Measurements from ENCODE around the gene LRFN2.

LRFN2 gene

GRCh38 chr6:40585223-40585622, 1.9 kb downstream of the LRFN2 start:
- DNase-seq (ENCODE audit: low spot score) = no peak
- no peak for TF ChIP-seq CTCF (IDR thresholded peaks at IDR 0.05; ENCODE audit: extremely low read depth, insufficient read depth, missing control alignments)
- in situ Hi-C loops (cut with MboI; ENCODE audit: low pct_unique_long_range_greater_than_20kb, low sequenced_read_pairs, unreplicated experiment) = no loop called here

- in situ Hi-C loops (cut with MboI; ENCODE audit: low pct_unique_long_range_greater_than_20kb, low sequenced_read_pairs, unreplicated experiment) = no loop called here
- no peak for DNase-seq (ENCODE audit: low spot score)
- no peak for TF ChIP-seq CTCF (IDR thresholded peaks at IDR 0.05; ENCODE audit: extremely low read depth, insufficient read depth, missing control alignments)
Observed at GRCh38 chr6:40584741-40585140, 2.4 kb downstream of the LRFN2 start.

DNA sequence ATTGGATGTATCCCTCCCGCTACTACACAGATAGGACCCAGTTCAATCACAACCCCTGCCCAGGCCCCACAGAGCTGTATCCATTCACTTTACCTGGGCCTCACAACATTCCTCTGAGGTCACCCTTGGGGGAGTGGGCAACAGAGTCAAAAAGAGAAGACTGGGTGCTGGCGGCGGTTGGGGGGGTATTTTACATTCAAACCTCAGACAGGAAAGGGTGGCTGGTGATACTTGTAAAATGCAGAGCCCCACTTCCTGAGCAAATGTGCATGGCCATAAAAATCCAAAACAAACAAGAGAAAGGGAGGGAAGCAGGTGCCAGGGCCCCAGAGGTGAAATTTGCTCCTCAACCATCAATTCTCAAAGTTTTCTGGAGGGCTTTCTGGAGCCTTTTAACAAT, 3.5 kb downstream of the LRFN2 start:
- no peak for TF ChIP-seq CTCF (IDR thresholded peaks at IDR 0.05; ENCODE audit: extremely low read depth, insufficient read depth, missing control alignments)
- in situ Hi-C loops (cut with MboI; ENCODE audit: low pct_unique_long_range_greater_than_20kb, low sequenced_read_pairs, unreplicated experiment) = no loop called here
- DNase-seq (ENCODE audit: low spot score) = no peak

GRCh38 chr6:40582892-40583291, 4.3 kb downstream of the LRFN2 start:
- in situ Hi-C loops (cut with MboI; ENCODE audit: low pct_unique_long_range_greater_than_20kb, low sequenced_read_pairs, unreplicated experiment) = no loop called here
- no peak for DNase-seq (ENCODE audit: low spot score)
- no peak for TF ChIP-seq CTCF (IDR thresholded peaks at IDR 0.05; ENCODE audit: extremely low read depth, insufficient read depth, missing control alignments)

- no peak for TF ChIP-seq CTCF (IDR thresholded peaks at IDR 0.05; ENCODE audit: extremely low read depth, insufficient read depth, missing control alignments)
- no peak for DNase-seq (ENCODE audit: low spot score)
- in situ Hi-C loops (cut with MboI; ENCODE audit: low pct_unique_long_range_greater_than_20kb, low sequenced_read_pairs, unreplicated experiment) = no loop called here
Observed at GRCh38 chr6:40579101-40579500, 8.1 kb downstream of the LRFN2 start.

GRCh38 chr6:40577672-40578071, 9.5 kb downstream of the LRFN2 start:
- in situ Hi-C loops (cut with MboI; ENCODE audit: low pct_unique_long_range_greater_than_20kb, low sequenced_read_pairs, unreplicated experiment) = no loop called here
- no peak for DNase-seq (ENCODE audit: low spot score)
- TF ChIP-seq CTCF (IDR thresholded peaks at IDR 0.05; ENCODE audit: extremely low read depth, insufficient read depth, missing control alignments) = no peak

- TF ChIP-seq CTCF (IDR thresholded peaks at IDR 0.05; ENCODE audit: extremely low read depth, insufficient read depth, missing control alignments) = no peak
- DNase-seq (ENCODE audit: low spot score) = no peak
- in situ Hi-C loops (cut with MboI; ENCODE audit: low pct_unique_long_range_greater_than_20kb, low sequenced_read_pairs, unreplicated experiment) = no loop called here
Observed at GRCh38 chr6:40573221-40573620, 13.9 kb downstream of the LRFN2 start.

Data from GM13977 (cell line).